Muscle layer of duodenum (tissue), 2 donors: ENCODE measurements around the gene ITGB2.
A peak's percentile ranks its signal among the peaks of the same experiment; 100 is the strongest.

Source experiments
- H3K27ac ChIP-seq: one replicate; pipeline ENCODE4 v1.7.0; 2013; ENCODE audit warnings: mild to moderate bottlenecking, low read length
- H3K27me3 ChIP-seq: one replicate; pipeline ENCODE4 v1.7.0; 2013; ENCODE audit warnings: low read depth, mild to moderate bottlenecking, control low read depth, low read length
- H3K36me3 ChIP-seq, 2 donors: one replicate each; pipeline ENCODE4 v1.7.0; 2013; ENCODE audit warnings: low read length in 2 of 2, control low read depth in 1 of 2, mild to moderate bottlenecking in 1 of 2; ENCODE audit not compliant: insufficient read depth in 2 of 2, control insufficient read depth in 1 of 2
- H3K4me1 ChIP-seq, 2 donors: one replicate each; pipeline ENCODE4 v1.7.0; 2013; ENCODE audit warnings: low read length in 2 of 2, mild to moderate bottlenecking in 2 of 2, control low read depth in 1 of 2, moderate library complexity in 1 of 2; ENCODE audit not compliant: insufficient read depth in 2 of 2, control insufficient read depth in 1 of 2
- H3K4me3 ChIP-seq, 2 donors: one replicate each; pipeline ENCODE4 v1.7.0; 2013; ENCODE audit warnings: low read length in 2 of 2, low read depth in 1 of 2, mild to moderate bottlenecking in 1 of 2
- H3K9me3 ChIP-seq, 2 donors: one replicate each; pipeline ENCODE4 v1.7.0; 2013; ENCODE audit warnings: low read length in 2 of 2, control low read depth in 1 of 2, mild to moderate bottlenecking in 1 of 2; ENCODE audit not compliant: control insufficient read depth in 1 of 2
- donor health status: healthy.

Gene ITGB2

GRCh38 chr21:44946254-44947041, 25.7 kb upstream of the ITGB2 start:
- Histone ChIP-seq H3K4me1 (peaks cover 8 to 24% of the 10 kb centered on the region in 2 donors), H3K27ac (no peak overlapping the region), H3K9me3 (no peaks in the 10 kb centered on the region), H3K4me3 (no peak overlapping the region), H3K36me3 (peaks cover 13 to 42% of the 10 kb centered on the region in 2 donors), H3K27me3 (no peaks in the 10 kb centered on the region)

- H3K27ac ChIP-seq = no peak overlapping the region
- no peaks in the 10 kb centered on the region for H3K27me3 ChIP-seq
- H3K4me3 ChIP-seq = no peak overlapping the region
- peaks cover 8 to 26% of the 10 kb centered on the region in 2 donors for H3K4me1 ChIP-seq
- H3K9me3 ChIP-seq = no peaks in the 10 kb centered on the region
- H3K36me3 ChIP-seq = peaks cover 13 to 39% of the 10 kb centered on the region in 2 donors
These were observed 23.9 kb upstream of the ITGB2 start for GRCh38 chr21:44944596-44944995.

DNA sequence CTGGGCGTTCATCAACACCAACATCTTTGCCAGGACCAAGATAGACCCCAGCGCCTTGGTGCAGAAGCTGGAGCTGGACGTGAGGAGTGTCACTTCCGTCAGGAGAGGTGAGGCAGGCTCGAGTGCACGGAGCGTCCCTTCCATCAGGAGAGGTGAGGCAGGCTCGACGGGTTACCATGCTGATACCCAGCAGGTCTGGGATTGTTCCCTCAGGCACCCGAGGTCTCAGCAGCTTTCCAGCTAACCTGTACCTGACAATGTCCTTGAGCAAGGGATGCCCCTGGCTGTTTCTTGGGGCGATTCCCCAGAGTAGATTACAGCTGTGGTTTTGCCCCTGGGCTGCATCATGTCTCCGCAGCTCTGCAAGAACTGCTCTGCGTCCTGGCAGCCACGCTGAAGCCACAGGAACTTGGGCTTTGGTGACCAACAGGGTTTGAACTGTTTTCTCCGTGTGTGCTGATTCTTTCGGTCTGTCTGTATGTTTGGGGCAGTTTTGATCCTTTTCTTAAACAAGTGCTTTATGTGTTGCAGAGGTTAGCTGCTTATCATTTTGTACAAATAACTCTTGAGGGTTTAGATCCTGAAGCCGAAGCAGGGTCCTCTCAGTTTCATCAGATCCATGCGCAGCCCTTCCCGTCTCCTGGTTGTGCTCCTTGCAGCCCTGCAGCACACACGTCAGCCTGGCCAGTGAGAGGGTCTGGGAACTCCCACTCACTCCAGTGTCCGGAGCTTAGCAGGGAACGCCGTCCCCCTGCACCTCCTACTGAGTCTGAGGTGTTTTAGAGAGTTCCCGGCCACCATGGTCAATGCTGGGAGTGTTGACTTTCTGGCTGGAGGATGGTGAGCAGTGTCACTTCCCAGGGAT, 23.2 kb upstream of the ITGB2 start:
- no peak overlapping the region for H3K4me3 ChIP-seq
- H3K27ac ChIP-seq = no peak overlapping the region
- H3K9me3 ChIP-seq = no peaks in the 10 kb centered on the region
- peaks cover 13 to 39% of the 10 kb centered on the region in 2 donors for H3K36me3 ChIP-seq
- H3K4me1 ChIP-seq = peaks cover 8 to 27% of the 10 kb centered on the region in 2 donors
- no peaks in the 10 kb centered on the region for H3K27me3 ChIP-seq

GRCh38 chr21:44943005-44943685, 22.4 kb upstream of the ITGB2 start:
- H3K27ac ChIP-seq = no peak overlapping the region
- H3K4me1 ChIP-seq = peaks cover 8 to 29% of the 10 kb centered on the region in 2 donors
- no peaks in the 10 kb centered on the region for H3K9me3 ChIP-seq

GRCh38 chr21:44942566-44942965, 21.9 kb upstream of the ITGB2 start:
- Histone ChIP-seq H3K27me3 (no peaks in the 10 kb centered on the region), H3K36me3 (peaks cover 13 to 33% of the 10 kb centered on the region in 2 donors), H3K27ac (no peak overlapping the region)

More at GRCh38 chr21:44943005-44943685, 22.4 kb upstream of the ITGB2 start:
- Histone ChIP-seq H3K36me3 (peaks cover 13 to 39% of the 10 kb centered on the region in 2 donors), H3K4me3 (no peak overlapping the region), H3K27me3 (no peaks in the 10 kb centered on the region)

GRCh38 chr21:44941567-44941966, 20.9 kb upstream of the ITGB2 start:
- Histone ChIP-seq H3K4me3 (peak overlapping the region in 1 of 2 donors; percentile 96), H3K9me3 (no peaks in the 10 kb centered on the region), H3K27me3 (no peaks in the 10 kb centered on the region), H3K36me3 (peaks cover 13 to 25% of the 10 kb centered on the region in 2 donors), H3K4me1 (peaks cover 8 to 29% of the 10 kb centered on the region in 2 donors), H3K27ac (no peak overlapping the region)

More at GRCh38 chr21:44942566-44942965, 21.9 kb upstream of the ITGB2 start:
- Histone ChIP-seq H3K4me3 (no peak overlapping the region), H3K4me1 (peaks cover 8 to 29% of the 10 kb centered on the region in 2 donors), H3K9me3 (no peaks in the 10 kb centered on the region)

- Histone ChIP-seq H3K27ac (peak overlapping the region; percentile 16), H3K9me3 (no peaks in the 10 kb centered on the region), H3K4me1 (peaks cover 8 to 29% of the 10 kb centered on the region in 2 donors), H3K27me3 (no peaks in the 10 kb centered on the region), H3K4me3 (peak overlapping the region; percentile 90 to 96), H3K36me3 (peaks cover 10 to 21% of the 10 kb centered on the region in 2 donors)
These were observed 19.5 kb upstream of the ITGB2 start for GRCh38 chr21:44940116-44940631.

DNA sequence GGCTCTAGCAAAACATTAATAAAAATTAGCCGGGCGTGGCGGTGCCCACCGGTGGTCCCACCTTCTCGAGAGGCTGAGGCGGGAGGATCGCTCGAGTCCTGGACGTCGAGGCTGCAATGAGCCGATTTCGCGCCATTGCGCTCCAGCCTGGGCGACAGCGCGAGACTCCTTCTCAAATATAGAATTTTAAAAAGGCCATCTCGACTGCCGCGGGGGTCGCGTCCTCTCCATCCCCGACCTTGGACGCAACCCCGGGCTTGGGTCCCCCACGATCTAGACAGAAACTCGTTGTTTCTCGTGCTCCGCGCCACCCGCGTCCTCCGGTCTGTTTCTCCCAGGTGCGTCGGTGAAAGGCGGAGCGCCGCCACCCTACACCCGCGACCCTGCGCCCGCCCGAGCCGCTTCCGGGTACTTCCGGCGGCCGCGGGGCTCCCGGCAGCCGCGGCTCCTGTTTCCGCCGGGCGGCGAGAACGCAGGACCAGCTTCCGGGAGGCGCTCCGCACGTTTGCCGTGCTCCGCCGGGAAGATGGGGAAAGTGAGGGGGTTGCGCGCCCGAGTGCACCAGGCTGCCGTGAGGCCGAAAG, 18.9 kb upstream of the ITGB2 start, which contains the start of gene SLX9:
Gene SLX9 (plus strand): TSS at position 498 of the 584 bp plus-strand sequence. CDS start 29 bp downstream, at position 527.
- Histone ChIP-seq H3K36me3 (peaks cover 8 to 15% of the 10 kb centered on the region in 2 donors), H3K9me3 (no peaks in the 10 kb centered on the region), H3K4me3 (peak within 1 kb of the TSS; percentile 90 to 96), H3K27ac (peak within 1 kb of the TSS; percentile 16), H3K4me1 (peaks cover 8 to 29% of the 10 kb centered on the region in 2 donors), H3K27me3 (no peaks in the 10 kb centered on the region)

- Histone ChIP-seq H3K4me3 (peak overlapping the region; percentile 90 to 96), H3K4me1 (peaks cover 8 to 29% of the 10 kb centered on the region in 2 donors), H3K36me3 (peaks cover 2 to 8% of the 10 kb centered on the region in 2 donors), H3K27me3 (no peaks in the 10 kb centered on the region), H3K27ac (no peak overlapping the region), H3K9me3 (no peaks in the 10 kb centered on the region)
These were observed 18.3 kb upstream of the ITGB2 start for GRCh38 chr21:44938772-44939531.

GRCh38 chr21:44935533-44935927, 14.8 kb upstream of the ITGB2 start:
- Histone ChIP-seq H3K9me3 (no peaks in the 10 kb centered on the region), H3K27me3 (peaks cover 4% of the 10 kb centered on the region), H3K4me1 (peaks cover under 1 to 25% of the 10 kb centered on the region in 2 donors), H3K27ac (no peak overlapping the region), H3K4me3 (no peak overlapping the region), H3K36me3 (no peaks in the 10 kb centered on the region)
